Colonic mucosa (tissue), 4 donors: ENCODE measurements around the gene SMIM24. TPM values are rescaled to one million over a fixed set of nuclear protein-coding genes. Genes with fewer than 3 reads are reported as not detected.
"Not testable (repeated sequence)": the region's sequence is repeated elsewhere in the genome, so short reads cannot be mapped to it uniquely, and the experiment has no call there.

ENCODE experiments used
- DNase-seq: peaks from one replicate; pipeline ENCODE4 v3.0.0-alpha.2; 2020
- H3K27ac ChIP-seq: fragments of 200-600 bp; one replicate; pipeline ENCODE4 v1.8.0; 2021
- H3K27me3 ChIP-seq: fragments of 200-600 bp; one replicate; pipeline ENCODE4 v1.8.0; 2021
- H3K36me3 ChIP-seq: fragments of 200-600 bp; one replicate; pipeline ENCODE4 v1.8.0; 2021
- H3K4me1 ChIP-seq: fragments of 200-600 bp; one replicate; pipeline ENCODE4 v1.8.0; 2021; ENCODE audit warnings: mild to moderate bottlenecking
- H3K4me3 ChIP-seq: fragments of 200-600 bp; one replicate; pipeline ENCODE4 v1.8.0; 2021
- H3K9ac ChIP-seq, 2 donors: one replicate each; pipeline ENCODE4 v1.7.0; 2013; ENCODE audit warnings: control low read depth in 2 of 2, low read depth in 2 of 2, low read length in 2 of 2
- H3K9me3 ChIP-seq: fragments of 200-600 bp; one replicate; pipeline ENCODE4 v1.8.0; 2021
- CTCF ChIP-seq: fragments of 200-600 bp; IDR thresholded peaks from one replicate; pipeline ENCODE4 v1.8.0; 2022; ENCODE audit warnings: antibody characterized with exemption, mild to moderate bottlenecking
- intact Hi-C: fragments of 100-400 bp; cut with DNase I; formaldehyde crosslinking; loops from one replicate; pipeline ENCODE4 v1.14.1; 2022
- total RNA-seq, 2 donors: library from RNA; stranded (reverse); fragmentation: NEBNext Ultra II Directional in 1 of 2; extraction: Animal tissue kit (Norgen Biotek cat#: 25700) in 1 of 2; gene quantifications; one replicate each; pipeline ENCODE4 v1.2.1, GENCODE V29; 2021
- donor health status: healthy.
- donor health status: DM: no; HTN: no; CAD: no.
- donor health status: DM: no; HTN: no; CAD: no.

The SMIM24 gene
- total RNA-seq, 2 donors from 2014 or later = 16.1 to 59.0 TPM

DNA sequence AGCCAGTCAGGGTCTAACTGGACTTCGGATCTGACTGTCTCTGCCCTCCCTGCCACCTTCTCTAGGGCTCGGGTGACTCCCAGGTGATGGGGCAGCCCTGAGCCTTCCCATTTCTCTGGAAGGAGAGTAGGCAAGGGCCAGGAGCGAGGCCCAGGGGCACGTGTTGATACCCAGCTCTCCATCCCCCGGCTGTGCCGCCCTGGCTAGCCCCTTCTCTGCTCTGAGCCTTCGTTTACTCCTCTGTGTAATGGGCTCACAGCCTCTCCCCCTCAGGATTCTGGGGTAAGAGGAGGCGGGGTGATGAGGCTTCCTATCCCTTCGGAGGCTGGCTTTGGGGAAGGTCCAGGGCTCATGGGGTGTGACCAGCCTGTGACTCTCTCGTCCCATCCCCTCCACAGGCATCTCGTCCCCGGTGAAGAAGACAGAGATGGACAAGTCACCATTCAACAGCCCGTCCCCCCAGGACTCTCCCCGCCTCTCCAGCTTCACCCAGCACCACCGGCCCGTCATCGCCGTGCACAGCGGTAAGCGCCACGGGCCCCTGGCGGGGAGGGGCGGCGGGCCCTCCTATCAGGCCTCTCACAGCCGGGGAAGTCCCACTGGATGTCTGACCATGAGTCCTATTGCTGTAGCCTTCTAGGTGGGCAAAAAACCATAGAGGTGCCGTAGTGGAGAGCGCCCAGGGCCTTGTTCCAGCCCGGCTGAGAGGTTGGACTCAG, 31.6 kb downstream of the SMIM24 start:
- intact Hi-C loops = no loop called here
- Histone ChIP-seq H3K4me3 (no peak overlapping the region), H3K4me1 (no peaks in the 10 kb centered on the region), H3K27me3 (no peaks in the 10 kb centered on the region), H3K9me3 (no peaks in the 10 kb centered on the region), H3K27ac (no peak overlapping the region), H3K9ac (no peak overlapping the region), H3K36me3 (no peaks in the 10 kb centered on the region)
- no peak for DNase-seq
- no peak for TF ChIP-seq CTCF

- intact Hi-C loops, H3K27me3 ChIP-seq, H3K36me3 ChIP-seq, H3K9me3 ChIP-seq, H3K9ac ChIP-seq, H3K4me1 ChIP-seq, DNase-seq, H3K4me3 ChIP-seq, H3K27ac ChIP-seq: not testable (repeated sequence)
These were observed 33.7 kb downstream of the SMIM24 start for GRCh38 chr19:3446657-3447056.

DNA sequence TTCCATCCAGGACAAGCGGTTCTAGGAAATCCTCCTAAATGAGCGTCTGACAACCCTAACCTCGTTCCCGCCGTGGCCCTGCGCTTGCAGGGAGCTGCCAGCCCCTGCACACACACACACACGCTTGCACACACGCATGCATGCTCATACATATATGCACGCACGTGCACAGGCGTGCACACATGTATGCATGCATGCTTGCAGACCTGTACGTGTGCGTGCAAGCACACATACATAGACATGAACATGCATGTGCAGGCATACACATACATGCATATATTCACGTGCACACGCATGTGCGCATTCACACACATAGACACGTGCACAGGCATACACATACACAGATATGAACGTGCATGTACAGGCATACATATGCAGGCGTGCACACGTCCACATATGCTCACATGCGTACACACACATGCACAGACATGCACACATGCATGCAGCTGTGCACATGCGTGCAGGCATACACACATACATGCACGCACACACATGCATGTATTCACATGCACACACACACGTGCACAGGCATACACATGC, 35.6 kb downstream of the SMIM24 start:
- intact Hi-C loops = no loop called here
- H3K9ac ChIP-seq = no peak overlapping the region
- no peak overlapping the region for H3K4me3 ChIP-seq
- H3K27me3 ChIP-seq = no peaks in the 10 kb centered on the region
- no peaks in the 10 kb centered on the region for H3K4me1 ChIP-seq
- no peak overlapping the region for H3K27ac ChIP-seq
- H3K36me3 ChIP-seq = no peaks in the 10 kb centered on the region
- no peak for TF ChIP-seq CTCF
- no peaks in the 10 kb centered on the region for H3K9me3 ChIP-seq
- DNase-seq = no peak

GRCh38 chr19:3443840-3444694, 36.3 kb downstream of the SMIM24 start:
- Histone ChIP-seq H3K4me1 (no peaks in the 10 kb centered on the region), H3K27me3 (no peaks in the 10 kb centered on the region), H3K27ac (no peak overlapping the region), H3K36me3 (no peaks in the 10 kb centered on the region), H3K4me3 (no peak overlapping the region), H3K9me3 (no peaks in the 10 kb centered on the region), H3K9ac (no peak overlapping the region)
- intact Hi-C loops = no loop called here
- no peak for TF ChIP-seq CTCF
- DNase-seq = no peak

DNA sequence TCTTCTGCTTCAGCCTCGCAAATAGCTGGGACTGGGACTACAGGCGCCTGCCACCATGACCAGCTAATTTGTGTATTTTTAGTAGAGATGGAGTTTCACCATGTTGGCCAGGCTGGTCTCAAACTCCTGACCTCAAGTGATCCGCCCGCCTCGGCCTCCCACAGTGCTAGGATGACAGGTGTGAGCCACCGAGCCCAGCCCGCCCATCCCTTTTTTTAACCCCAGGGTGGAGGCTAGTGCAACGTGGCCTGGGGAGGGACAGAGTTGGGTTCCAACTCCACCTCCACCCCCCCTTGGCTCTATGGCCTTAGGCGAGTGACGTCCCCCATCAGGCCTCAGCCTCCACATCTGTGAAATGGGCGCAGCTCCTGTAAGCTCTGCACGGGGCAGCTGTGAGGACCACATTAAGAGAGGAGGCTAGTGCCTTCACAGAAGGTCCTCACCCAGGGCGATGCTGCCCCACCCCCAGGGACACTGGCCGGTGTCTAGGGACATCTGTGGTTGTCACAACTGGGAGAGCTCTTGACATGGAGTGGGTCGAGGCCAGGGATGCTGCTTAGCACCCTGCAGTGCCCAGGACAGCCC, 37.7 kb downstream of the SMIM24 start:
- Histone ChIP-seq H3K9ac (no peak overlapping the region), H3K27ac (no peak overlapping the region), H3K4me3 (no peak overlapping the region), H3K36me3 (no peaks in the 10 kb centered on the region), H3K27me3 (no peaks in the 10 kb centered on the region), H3K9me3 (no peaks in the 10 kb centered on the region), H3K4me1 (no peaks in the 10 kb centered on the region)
- DNase-seq = no peak
- no peak for TF ChIP-seq CTCF
- intact Hi-C loops = no loop called here
